IMR-90 (cell line): ENCODE measurements around the gene SHLD1. TPM values are rescaled to one million over a fixed set of nuclear protein-coding genes. Genes with fewer than 3 reads are reported as not detected.

ENCODE experiments used
- ATAC-seq: fragments of 200-7000 bp; cut with Tn5 transposase; 2 replicates; pipeline ENCODE4 v1.9.1; 2020; ENCODE audit warnings: low read depth, mild to moderate bottlenecking, moderate library complexity
- BruUV-seq: library from RNA; stranded (reverse); fragments of 400-500 nt; replicated peaks from 2 replicates; lab custom pipeline; 2021; lab: Mats Ljungman, UMichigan
- CTCF ChIA-PET: fragments of 300-600 bp; formaldehyde crosslinking; extraction: SDS; loops from one replicate; lab custom pipeline; 2021; ENCODE audit warnings: antibody characterized with exemption; lab: Yijun Ruan, JAX
- POLR2A ChIA-PET: fragments of 300-600 bp; sonication (Branson Sonifier 250); formaldehyde crosslinking; loops from one replicate; lab custom pipeline; 2022; ENCODE audit warnings: antibody characterized with exemption; ENCODE audit not compliant: unreplicated experiment; lab: Charles Lee
- DNase-seq: peaks from one replicate; pipeline ENCODE4 v3.0.0; 2013
- H2AFZ ChIP-seq: replicated peaks from 2 replicates; pipeline ENCODE3; 2013; ENCODE audit warnings: low read length, mild to moderate bottlenecking; ENCODE audit not compliant: poor library complexity
- H2AK5ac ChIP-seq: 2 replicates; pipeline ENCODE4 v1.6.1; 2013; ENCODE audit warnings: low read depth, low read length, inconsistent platforms
- H2AK9ac ChIP-seq: replicated peaks from 2 replicates; pipeline ENCODE3; 2013; ENCODE audit warnings: mild to moderate bottlenecking, low read depth, low read length, moderate library complexity; ENCODE audit not compliant: poor library complexity
- H2BK120ac ChIP-seq: 2 replicates; pipeline ENCODE4 v1.6.1; 2013; ENCODE audit warnings: low read depth, low read length, inconsistent platforms
- H2BK15ac ChIP-seq: 3 replicates; pipeline ENCODE4 v1.6.1; 2013; ENCODE audit warnings: low read depth, low read length, inconsistent platforms
- H2BK20ac ChIP-seq: 2 replicates; pipeline ENCODE4 v1.6.1; 2013; ENCODE audit warnings: low read depth, mild to moderate bottlenecking, inconsistent platforms, low read length, moderate library complexity
- H2BK5ac ChIP-seq: 2 replicates; pipeline ENCODE4 v1.6.1; 2013; ENCODE audit warnings: mild to moderate bottlenecking, low read depth, low read length, inconsistent platforms; ENCODE audit not compliant: poor library complexity, severe bottlenecking
- H3K14ac ChIP-seq: replicated peaks from 2 replicates; pipeline ENCODE4 v1.6.1; 2013; ENCODE audit warnings: low read depth, low read length, inconsistent platforms
- H3K18ac ChIP-seq: 2 replicates; pipeline ENCODE4 v1.6.1; 2013; ENCODE audit warnings: low read depth, low read length, control low read depth
- H3K23ac ChIP-seq: 2 replicates; pipeline ENCODE4 v1.6.1; 2013; ENCODE audit warnings: low read depth, low read length, inconsistent platforms
- H3K27ac ChIP-seq: 2 replicates; pipeline ENCODE4 v1.5.1; 2013; ENCODE audit warnings: mild to moderate bottlenecking, control low read depth, low read length; ENCODE audit not compliant: insufficient read depth
- H3K27me3 ChIP-seq: 2 replicates; pipeline ENCODE4 v1.6.1; 2013; ENCODE audit warnings: low read length; ENCODE audit not compliant: control insufficient read depth, insufficient read depth
- H3K36me3 ChIP-seq: 2 replicates; pipeline ENCODE4 v1.6.1; 2013; ENCODE audit warnings: low read length, mixed read lengths; ENCODE audit not compliant: control insufficient read depth, insufficient read depth
- H3K4ac ChIP-seq: 2 replicates; pipeline ENCODE4 v1.6.1; 2013; ENCODE audit warnings: low read depth, low read length, inconsistent platforms
- H3K4me1 ChIP-seq: 2 replicates; pipeline ENCODE4 v1.6.1; 2013; ENCODE audit warnings: low read length, mixed read lengths; ENCODE audit not compliant: control insufficient read depth, insufficient read depth
- H3K4me2 ChIP-seq: 2 replicates; pipeline ENCODE4 v1.6.1; 2013; ENCODE audit warnings: low read depth, mild to moderate bottlenecking, control low read depth, low read length, moderate library complexity
- H3K4me3 ChIP-seq: 2 replicates; pipeline ENCODE4 v1.5.1; 2013; ENCODE audit warnings: low read depth, mild to moderate bottlenecking, control low read depth, low read length, moderate library complexity; ENCODE audit not compliant: insufficient read depth
- H3K56ac ChIP-seq: 2 replicates; pipeline ENCODE4 v1.6.1; 2013; ENCODE audit warnings: low read length, inconsistent platforms; ENCODE audit not compliant: insufficient read depth; ENCODE audit errors: extremely low read depth
- H3K79me1 ChIP-seq, 2 experiments: 2 replicates each; pipeline ENCODE4 v1.6.1; 2013; ENCODE audit warnings: low read length in 2 of 2, inconsistent platforms in 1 of 2, low read depth in 1 of 2
- H3K9ac ChIP-seq: 2 replicates; pipeline ENCODE4 v1.6.1; 2013; ENCODE audit warnings: low read depth, low read length, control low read depth
- H3K9me1 ChIP-seq: 2 replicates; pipeline ENCODE4 v1.6.1; 2013; ENCODE audit warnings: low read length, inconsistent platforms; ENCODE audit not compliant: insufficient read depth
- H3K9me3 ChIP-seq: 2 replicates; pipeline ENCODE4 v1.6.1; 2013; ENCODE audit warnings: low read length; ENCODE audit not compliant: control insufficient read depth, insufficient read depth
- H4K20me1 ChIP-seq: 2 replicates; pipeline ENCODE4 v1.6.1; 2013; ENCODE audit warnings: low read length, inconsistent platforms; ENCODE audit not compliant: insufficient read depth
- H4K5ac ChIP-seq: 2 replicates; pipeline ENCODE4 v1.6.1; 2013; ENCODE audit warnings: mild to moderate bottlenecking, low read depth, low read length, control low read depth
- H4K8ac ChIP-seq, 2 experiments: 2 replicates each; pipeline ENCODE4 v1.6.1; 2013; ENCODE audit warnings: low read depth in 2 of 2, low read length in 2 of 2, control low read depth in 1 of 2, inconsistent platforms in 1 of 2
- H4K91ac ChIP-seq: 2 replicates; pipeline ENCODE4 v1.6.1; 2013; ENCODE audit warnings: low read depth, low read length, inconsistent platforms; ENCODE audit not compliant: insufficient read depth
- CHD1 ChIP-seq: IDR thresholded peaks from 2 replicates; pipeline ENCODE4 v1.6.1; 2012; ENCODE audit warnings: low read depth, low read length, improper control_type of control experiment
- WGBS, 2 experiments: methylation state at CpG; one replicate each; pipeline versions ENCODE4 v1.1.5 to v1.1.7; 2013; ENCODE audit warnings: missing lambda C conversion rate in 2 of 2; ENCODE audit not compliant: insufficient read length in 1 of 2; ENCODE audit errors: extremely low coverage in 2 of 2; 5-methylcytosine and 5-hydroxymethylcytosine counted together
- dilution Hi-C: fragments of 300-500 bp; cut with HindIII; formaldehyde crosslinking; loops from one replicate; pipeline ENCODE4 v1.14.3; 2018; ENCODE audit warnings: low sequenced_read_pairs; ENCODE audit not compliant: unreplicated experiment
- in situ Hi-C: fragments of 300-500 bp; cut with MboI; formaldehyde crosslinking; loops from 3 replicates; pipeline ENCODE4 v1.14.3; 2019; ENCODE audit warnings: low sequenced_read_pairs, inconsistent platforms, mixed read lengths
- intact Hi-C: fragments of 100-400 bp; cut with micrococcal nuclease; formaldehyde crosslinking; loops from 2 replicates; pipeline ENCODE4 v1.10.0; 2022
- polyA plus RNA-seq, 3 experiments: library from polyadenylated mRNA; depleted of rRNA; stranded (reverse); fragments of >200 nt; gene quantifications; 2 replicates each; pipeline ENCODE4 v1.2.3, GENCODE V29; 2012; ENCODE audit warnings: low replicate concordance in 1 of 3
- total RNA-seq: library from RNA; depleted of rRNA; stranded (reverse); fragments of >200 nt; gene quantifications from 2 replicates; pipeline ENCODE4 v1.2.3, GENCODE V29; 2012

SHLD1 gene
- total and polyA plus RNA-seq, 2 of the 4 experiments (the other 2 are of a cell fraction): 2.6 to 3.0 TPM

- H3K36me3 ChIP-seq: no peaks in the 10 kb centered on the region
- peak overlapping the region; percentile 52 for H3K14ac ChIP-seq
- intact Hi-C loops (no loop called here), in situ Hi-C loops (no loop called here), dilution Hi-C loops (no loop called here)
- peak overlapping the region; percentile 79 for H3K4ac ChIP-seq
- H2AFZ ChIP-seq: no peak overlapping the region
- no peak for TF ChIP-seq CHD1
- no peaks in the 10 kb centered on the region for H4K20me1 ChIP-seq
- peaks cover 3% of the 10 kb centered on the region; the same call in 1 of the 2 replicates for H3K27me3 ChIP-seq
- H3K18ac ChIP-seq: peak overlapping the region; percentile 90
- ATAC-seq (no peak), DNase-seq (no peak)
- no TSS peak for BruUV-seq
- H3K9me1 ChIP-seq: peaks cover 4% of the 10 kb centered on the region; the same call in 1 of the 2 replicates
- CTCF ChIA-PET: no interaction called here
- peak overlapping the region; percentile 79; the same call in 2 of the 3 replicates for H2BK15ac ChIP-seq
- H3K9ac ChIP-seq: no peak overlapping the region
- no peak overlapping the region for H3K4me2 ChIP-seq
- peak overlapping the region; percentile 72; the same call in 1 of the 2 replicates for H2BK20ac ChIP-seq
- H3K9me3 ChIP-seq: peaks cover 3% of the 10 kb centered on the region; the same call in 1 of the 2 replicates
- H4K91ac ChIP-seq: peak overlapping the region; percentile 73; the same call in 1 of the 2 replicates
- peaks cover 13% of the 10 kb centered on the region; the same call in 1 of the 2 replicates for H3K4me1 ChIP-seq
- peak overlapping the region; percentile 75; a peak in 3 of 4 replicates for H4K8ac ChIP-seq
- H4K5ac ChIP-seq: peak overlapping the region; percentile 76
- H3K23ac ChIP-seq: no peak overlapping the region
- H3K4me3 ChIP-seq: no peak overlapping the region
- POLR2A ChIA-PET: no interaction called here
- H3K79me1 ChIP-seq: no peaks in the 10 kb centered on the region
- peak overlapping the region; percentile 81; the same call in 1 of the 2 replicates for H3K27ac ChIP-seq
- H3K56ac ChIP-seq: 0 out of 2 replicates have a peak overlapping the region, but pooled peaks have one; percentile 19
- no peak overlapping the region for H2AK9ac ChIP-seq
- H2BK5ac ChIP-seq: peak overlapping the region; percentile 53
- peak overlapping the region; percentile 92 for H2AK5ac ChIP-seq
- peak overlapping the region; percentile 47 for H2BK120ac ChIP-seq
- 100% methylated on average over 1 of the region's 2 CpGs; no CpG with 5 or more reads in 1 of the 2 experiments for WGBS, 2 experiments
These were observed 20.1 kb upstream of the SHLD1 start for GRCh38 chr20:5730131-5730530.
